WI38 (cell line): ENCODE data around the gene POLR2L.

Experiments used
- H3K4me3 ChIP-seq: 2 replicates; pipeline ENCODE4 v1.5.1; 2011; ENCODE audit warnings: low read depth, mild to moderate bottlenecking, control low read depth, low read length
- TF ChIP-seq, protein P1 (sequence below): IDR thresholded peaks from 2 replicates; pipeline ENCODE4 v1.5.1; 2012; ENCODE audit warnings: low read depth, mild to moderate bottlenecking, control low read depth, low read length

Gene POLR2L

DNA sequence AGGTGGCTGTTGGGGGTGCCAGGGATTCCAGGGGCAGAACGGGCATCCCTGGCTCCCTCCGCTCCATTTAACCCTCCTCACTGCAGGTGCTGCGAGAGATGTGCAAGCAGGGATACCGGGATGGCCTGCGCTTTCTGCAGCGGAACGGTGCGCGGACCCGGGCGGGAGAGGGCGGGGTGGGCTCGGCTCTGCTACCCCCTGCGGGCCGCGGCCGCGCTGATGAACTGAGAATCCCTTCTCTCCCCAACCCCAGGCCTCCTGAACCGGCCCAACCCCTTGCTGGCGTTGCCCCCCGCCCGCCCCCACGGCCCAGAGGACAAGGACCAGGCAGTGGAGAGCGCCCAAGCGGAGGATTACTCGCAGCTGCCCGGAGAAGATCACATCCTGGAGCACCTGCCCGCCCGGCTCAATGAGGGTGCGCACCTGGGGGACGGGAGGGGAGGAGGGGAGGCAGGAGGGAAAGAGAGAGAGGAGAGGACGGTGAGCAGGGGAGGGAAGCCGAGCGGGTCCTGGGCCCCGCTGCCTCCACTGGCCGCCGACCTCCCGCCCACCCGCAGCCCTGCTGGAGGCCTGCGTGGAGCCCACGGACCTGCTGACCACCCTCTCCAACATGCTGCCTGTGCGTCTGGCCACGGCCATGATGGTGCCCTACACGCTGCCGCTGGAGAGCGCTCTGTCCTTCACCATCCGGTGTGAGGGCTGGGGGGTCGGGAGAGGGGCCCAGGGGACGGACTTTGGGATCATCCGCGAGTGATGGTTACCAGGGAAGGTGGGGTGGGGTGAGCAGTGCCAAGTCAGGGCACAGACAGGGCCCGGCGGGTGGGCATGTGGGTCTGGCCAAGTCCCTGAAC, 18.7 kb downstream of the POLR2L start:
- TF ChIP-seq, protein P1, sequence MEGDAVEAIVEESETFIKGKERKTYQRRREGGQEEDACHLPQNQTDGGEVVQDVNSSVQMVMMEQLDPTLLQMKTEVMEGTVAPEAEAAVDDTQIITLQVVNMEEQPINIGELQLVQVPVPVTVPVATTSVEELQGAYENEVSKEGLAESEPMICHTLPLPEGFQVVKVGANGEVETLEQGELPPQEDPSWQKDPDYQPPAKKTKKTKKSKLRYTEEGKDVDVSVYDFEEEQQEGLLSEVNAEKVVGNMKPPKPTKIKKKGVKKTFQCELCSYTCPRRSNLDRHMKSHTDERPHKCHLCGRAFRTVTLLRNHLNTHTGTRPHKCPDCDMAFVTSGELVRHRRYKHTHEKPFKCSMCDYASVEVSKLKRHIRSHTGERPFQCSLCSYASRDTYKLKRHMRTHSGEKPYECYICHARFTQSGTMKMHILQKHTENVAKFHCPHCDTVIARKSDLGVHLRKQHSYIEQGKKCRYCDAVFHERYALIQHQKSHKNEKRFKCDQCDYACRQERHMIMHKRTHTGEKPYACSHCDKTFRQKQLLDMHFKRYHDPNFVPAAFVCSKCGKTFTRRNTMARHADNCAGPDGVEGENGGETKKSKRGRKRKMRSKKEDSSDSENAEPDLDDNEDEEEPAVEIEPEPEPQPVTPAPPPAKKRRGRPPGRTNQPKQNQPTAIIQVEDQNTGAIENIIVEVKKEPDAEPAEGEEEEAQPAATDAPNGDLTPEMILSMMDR: no peak
- no peak overlapping the region for H3K4me3 ChIP-seq

DNA sequence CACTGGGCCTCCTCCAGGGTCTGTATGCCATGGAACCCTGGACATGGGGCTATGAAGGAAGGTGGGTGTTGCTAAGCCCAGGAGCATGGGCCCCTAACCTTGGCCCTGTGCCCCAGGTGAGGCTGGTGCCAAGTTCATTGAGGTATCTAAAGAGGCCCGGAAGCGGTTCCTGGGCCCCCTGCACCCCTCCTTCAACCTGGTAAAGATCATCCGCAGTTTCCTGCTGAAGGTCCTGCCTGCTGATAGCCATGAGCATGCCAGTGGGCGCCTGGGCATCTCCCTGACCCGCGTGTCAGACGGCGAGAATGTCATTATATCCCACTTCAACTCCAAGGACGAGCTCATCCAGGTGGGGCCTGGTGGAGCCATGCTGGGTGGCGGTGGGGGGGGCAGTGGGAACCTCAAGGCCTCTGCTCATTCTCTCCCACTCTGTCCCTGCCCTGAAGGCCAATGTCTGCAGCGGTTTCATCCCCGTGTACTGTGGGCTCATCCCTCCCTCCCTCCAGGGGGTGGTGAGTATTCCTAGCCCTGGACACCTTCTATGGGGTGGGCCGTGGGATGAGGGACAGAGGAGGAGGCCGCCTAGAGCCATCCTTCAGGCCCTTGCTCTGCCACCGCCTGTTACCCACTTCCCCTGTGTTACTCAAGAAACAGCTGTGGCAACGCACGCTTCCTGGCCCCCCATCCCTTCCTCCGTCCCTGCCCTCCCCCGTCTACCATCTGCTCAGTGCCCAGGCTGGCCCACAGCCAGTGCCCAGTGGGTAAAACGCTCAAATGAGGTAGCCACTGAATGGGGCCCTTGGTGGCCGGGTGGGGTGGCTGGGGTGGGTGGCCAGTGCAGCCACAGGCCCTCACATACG, 20.6 kb downstream of the POLR2L start:
- peak overlapping the region; percentile 66; the same call in 1 of the 2 replicates for H3K4me3 ChIP-seq
- TF ChIP-seq, protein P1: no peak

DNA sequence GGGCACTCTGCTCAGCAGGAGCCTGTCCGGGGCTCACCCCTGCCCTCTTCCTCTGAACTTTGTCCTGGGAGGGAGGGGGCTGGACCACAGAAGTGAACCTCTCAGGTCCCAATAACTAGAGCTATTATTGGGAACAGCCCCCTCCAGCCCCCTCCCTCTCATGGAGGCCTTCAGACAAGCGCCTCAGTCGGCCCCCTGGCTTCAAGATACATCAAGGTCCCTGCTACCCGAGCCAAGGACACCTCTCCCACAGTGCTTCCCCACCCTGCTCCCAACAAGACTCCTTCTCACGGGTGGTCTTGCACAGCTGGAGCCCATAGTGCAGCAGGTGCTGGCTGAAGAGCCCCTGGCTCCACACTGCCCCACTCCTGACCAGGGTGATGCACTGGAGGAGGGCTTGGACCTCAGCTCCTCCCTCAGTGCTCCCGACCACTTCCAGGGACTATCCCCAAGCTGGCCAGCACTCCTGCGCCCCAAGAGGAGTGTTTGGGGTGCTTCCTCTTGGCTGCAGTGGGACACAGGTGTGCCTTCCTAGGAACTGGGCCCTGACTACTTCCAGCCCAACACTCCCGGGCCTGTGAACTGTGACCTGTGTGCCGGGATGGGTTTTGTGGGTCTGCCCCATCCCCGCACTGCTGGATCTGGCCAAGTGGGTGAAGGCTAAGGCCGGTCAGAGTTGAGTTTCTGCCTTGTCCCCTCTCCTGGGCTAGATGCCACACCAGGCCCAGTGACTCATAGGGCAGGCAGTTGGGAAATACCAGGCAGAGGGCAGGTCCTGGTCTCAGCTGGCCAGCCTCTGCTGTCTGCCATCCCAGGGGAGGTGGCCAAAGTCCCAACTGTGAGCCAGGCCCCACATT, 21.4 kb downstream of the POLR2L start:
- TF ChIP-seq, protein P1: no peak
- peak overlapping the region; percentile 66 for H3K4me3 ChIP-seq

DNA sequence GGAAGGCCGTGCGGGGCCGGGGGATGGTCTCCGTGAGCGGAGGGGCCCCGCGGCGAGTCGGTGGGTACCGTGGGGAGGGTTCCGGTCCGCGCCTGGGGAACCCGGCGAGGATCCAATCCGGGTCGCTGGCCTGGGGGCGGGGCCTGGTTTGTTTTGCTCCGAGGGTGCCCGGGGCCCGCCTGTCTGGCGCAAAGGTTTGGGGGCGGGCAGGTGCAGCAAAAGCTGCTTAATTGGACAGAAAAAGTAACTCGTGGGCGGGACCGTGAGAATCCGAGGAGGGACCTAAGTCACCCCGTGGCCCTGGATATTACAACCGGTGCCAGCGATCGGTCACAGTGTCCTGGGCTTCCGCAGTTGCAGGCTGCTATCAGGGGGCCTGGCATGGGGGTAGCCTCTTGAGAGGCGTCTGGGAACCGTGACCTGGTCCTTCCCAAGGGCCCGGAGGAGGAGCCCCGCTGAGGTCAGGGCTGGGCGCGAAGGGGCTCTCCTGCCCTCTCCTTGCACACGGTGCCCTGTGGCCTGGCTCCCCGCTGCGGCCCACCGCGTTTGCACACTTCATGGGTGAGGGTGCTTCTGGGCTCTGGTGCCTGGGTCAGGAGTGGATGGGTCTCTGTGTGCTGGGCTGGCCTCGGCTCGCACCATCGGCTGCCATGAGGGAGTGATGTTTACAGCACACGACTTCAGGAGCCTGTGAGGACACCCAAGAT, 22.2 kb downstream of the POLR2L start:
- peak overlapping the region; percentile 66 for H3K4me3 ChIP-seq
- TF ChIP-seq, protein P1: no peak

DNA sequence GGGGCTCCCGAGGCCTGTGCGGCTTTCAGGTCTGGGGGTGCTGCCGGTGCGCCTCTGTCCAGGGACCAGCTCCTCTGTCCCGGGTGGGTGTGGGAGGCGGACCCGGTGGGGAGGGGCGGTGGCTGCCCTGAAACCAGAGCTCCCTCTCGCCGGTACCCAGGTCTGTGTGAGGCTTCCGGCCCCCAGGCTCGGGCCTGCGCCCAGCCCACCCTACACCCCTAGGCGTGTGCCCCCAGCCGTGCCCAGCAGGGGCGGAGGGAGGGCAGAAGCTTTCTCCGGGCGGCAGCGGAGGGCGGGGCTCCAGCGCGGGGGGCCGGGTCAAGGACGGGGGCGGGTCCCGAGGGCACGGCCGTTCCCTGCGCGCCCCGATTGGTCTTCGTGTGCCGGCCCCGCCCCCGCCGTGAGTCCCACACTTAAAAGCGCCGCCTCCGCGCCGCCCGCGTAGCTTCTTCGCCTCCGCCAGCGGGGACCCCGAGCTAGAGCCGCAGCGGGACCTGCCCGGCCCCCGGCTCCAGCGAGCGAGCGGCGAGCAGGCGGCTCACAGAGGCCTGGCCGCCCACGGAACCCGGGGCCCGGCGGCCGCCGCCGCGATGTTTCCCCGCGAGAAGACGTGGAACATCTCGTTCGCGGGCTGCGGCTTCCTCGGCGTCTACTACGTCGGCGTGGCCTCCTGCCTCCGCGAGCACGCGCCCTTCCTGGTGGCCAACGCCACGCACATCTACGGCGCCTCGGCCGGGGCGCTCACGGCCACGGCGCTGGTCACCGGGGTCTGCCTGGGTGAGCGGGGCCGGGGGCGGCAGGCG, 23.0 kb downstream of the POLR2L start:
- peak overlapping the region; percentile 66 for H3K4me3 ChIP-seq
- TF ChIP-seq, protein P1: no peak
